Tibial nerve (tissue), 4 donors: ENCODE data around the gene MORN3. TPM values are rescaled to one million over a fixed set of nuclear protein-coding genes. Genes with fewer than 3 reads are reported as not detected.

Experiments
- DNase-seq, 2 donors: peaks; one replicate each; pipeline ENCODE4 v3.0.0-alpha.2; 2019; ENCODE audit warnings: low spot score in 2 of 2
- H3K27ac ChIP-seq, 4 donors: fragments of 200-600 bp; sonication (generic) in 3 of 4; one replicate each; pipeline ENCODE4 v1.5.1; 2017 to 2019; ENCODE audit warnings: mild to moderate bottlenecking in 1 of 4
- H3K27me3 ChIP-seq, 2 donors: fragments of 200-600 bp; sonication (generic) in 1 of 2; one replicate each; pipeline versions ENCODE4 v1.5.1 to v1.6.0; 2017 to 2019
- H3K36me3 ChIP-seq, 3 donors: fragments of 200-600 bp; sonication (generic); one replicate each; pipeline ENCODE4 v1.5.1; 2018 to 2019
- H3K4me1 ChIP-seq, 4 donors: fragments of 200-600 bp; sonication (generic) in 3 of 4; one replicate each; pipeline ENCODE4 v1.5.1; 2017 to 2019
- H3K4me3 ChIP-seq, 4 donors: fragments of 200-600 bp; sonication (generic) in 3 of 4; one replicate each; pipeline ENCODE4 v1.5.1; 2017 to 2019; ENCODE audit warnings: mild to moderate bottlenecking in 1 of 4, moderate library complexity in 1 of 4
- H3K9me3 ChIP-seq, 4 donors: fragments of 200-600 bp; sonication (generic) in 3 of 4; one replicate each; pipeline ENCODE4 v1.5.1; 2017 to 2019
- EP300 ChIP-seq, 2 donors: sonication (generic); formaldehyde crosslinking; IDR thresholded peaks; one replicate each; pipeline ENCODE4 v1.6.1; 2017; ENCODE audit warnings: antibody characterized with exemption in 2 of 2, mild to moderate bottlenecking in 1 of 2
- POLR2A ChIP-seq, 2 donors: fragments of 450-650 bp; IDR thresholded peaks; one replicate each; pipeline ENCODE4 v1.6.1; 2017; ENCODE audit warnings: antibody characterized with exemption in 2 of 2, mild to moderate bottlenecking in 2 of 2, moderate library complexity in 2 of 2
- WGBS, 2 donors: methylation state at CpG; one replicate each; pipeline ENCODE4 v1.1.5; 2018; 5-methylcytosine and 5-hydroxymethylcytosine counted together
- total RNA-seq, 4 donors: library from RNA; depleted of rRNA; stranded (reverse); fragments of >200 nt; gene quantifications; one replicate each; pipeline ENCODE4 v1.1.0, GENCODE V29; 2016
- TF ChIP-seq, protein P1 (sequence below), 5 experiments: fragments of 200-600 bp in 3 of 5; fragments of 450-650 bp in 2 of 5; sonication (generic) in 3 of 5; IDR thresholded peaks; one replicate each; pipeline ENCODE4 v1.5.1; 2016 to 2019; ENCODE audit warnings: antibody characterized with exemption in 5 of 5, mild to moderate bottlenecking in 3 of 5, moderate library complexity in 2 of 5

MORN3 gene
- total RNA-seq, 4 donors from 2014 or later: under 0.01 TPM; not detected in 3

DNA sequence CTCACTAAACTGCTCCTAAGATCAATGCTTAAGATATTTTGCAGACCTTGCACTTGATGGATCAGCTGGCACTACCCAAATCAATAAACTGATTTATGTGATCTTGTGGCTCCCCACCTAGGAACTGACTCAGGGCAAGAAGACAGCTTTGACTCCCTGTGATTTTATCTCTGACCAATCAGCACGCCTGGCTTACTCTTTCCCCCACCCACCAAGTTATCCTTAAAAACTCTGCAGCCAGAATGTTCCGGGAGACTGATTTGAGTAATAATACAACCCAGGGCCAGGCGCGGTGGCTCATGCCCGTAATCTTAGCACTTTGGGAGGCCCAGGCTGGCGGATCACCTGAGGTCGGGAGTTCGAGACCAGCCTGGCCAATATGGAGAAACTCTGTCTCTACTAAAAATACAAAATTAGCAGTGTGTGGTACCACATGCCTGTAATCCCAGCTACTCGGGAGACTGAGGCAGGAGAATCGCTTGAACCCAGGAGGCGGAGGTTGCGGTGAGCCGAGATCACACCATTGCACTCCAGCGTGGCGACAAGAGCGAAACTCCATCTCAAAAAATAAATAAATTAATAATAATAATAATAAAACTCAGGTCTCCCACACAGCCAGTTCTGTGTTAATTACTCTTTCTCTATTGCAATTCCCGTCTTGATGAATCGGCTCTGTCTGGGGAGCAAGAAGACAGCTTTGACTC lies 12.0 kb downstream of the MORN3 start:
- Histone ChIP-seq H3K27me3 (no peaks in the 10 kb centered on the region), H3K27ac (no peak overlapping the region), H3K9me3 (no peaks in the 10 kb centered on the region), H3K4me1 (no peaks in the 10 kb centered on the region), H3K36me3 (no peaks in the 10 kb centered on the region), H3K4me3 (no peak overlapping the region)
- no peak for DNase-seq
- 91 to 93% methylated on average over 18 of the region's 18 CpGs for WGBS, 2 donors
- TF ChIP-seq POLR2A (IDR thresholded peaks at IDR 0.05) (no peak), EP300 (IDR thresholded peaks at IDR 0.05) (no peak)
- TF ChIP-seq, protein P1, sequence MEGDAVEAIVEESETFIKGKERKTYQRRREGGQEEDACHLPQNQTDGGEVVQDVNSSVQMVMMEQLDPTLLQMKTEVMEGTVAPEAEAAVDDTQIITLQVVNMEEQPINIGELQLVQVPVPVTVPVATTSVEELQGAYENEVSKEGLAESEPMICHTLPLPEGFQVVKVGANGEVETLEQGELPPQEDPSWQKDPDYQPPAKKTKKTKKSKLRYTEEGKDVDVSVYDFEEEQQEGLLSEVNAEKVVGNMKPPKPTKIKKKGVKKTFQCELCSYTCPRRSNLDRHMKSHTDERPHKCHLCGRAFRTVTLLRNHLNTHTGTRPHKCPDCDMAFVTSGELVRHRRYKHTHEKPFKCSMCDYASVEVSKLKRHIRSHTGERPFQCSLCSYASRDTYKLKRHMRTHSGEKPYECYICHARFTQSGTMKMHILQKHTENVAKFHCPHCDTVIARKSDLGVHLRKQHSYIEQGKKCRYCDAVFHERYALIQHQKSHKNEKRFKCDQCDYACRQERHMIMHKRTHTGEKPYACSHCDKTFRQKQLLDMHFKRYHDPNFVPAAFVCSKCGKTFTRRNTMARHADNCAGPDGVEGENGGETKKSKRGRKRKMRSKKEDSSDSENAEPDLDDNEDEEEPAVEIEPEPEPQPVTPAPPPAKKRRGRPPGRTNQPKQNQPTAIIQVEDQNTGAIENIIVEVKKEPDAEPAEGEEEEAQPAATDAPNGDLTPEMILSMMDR (IDR thresholded peaks at IDR 0.05): no peak

DNA sequence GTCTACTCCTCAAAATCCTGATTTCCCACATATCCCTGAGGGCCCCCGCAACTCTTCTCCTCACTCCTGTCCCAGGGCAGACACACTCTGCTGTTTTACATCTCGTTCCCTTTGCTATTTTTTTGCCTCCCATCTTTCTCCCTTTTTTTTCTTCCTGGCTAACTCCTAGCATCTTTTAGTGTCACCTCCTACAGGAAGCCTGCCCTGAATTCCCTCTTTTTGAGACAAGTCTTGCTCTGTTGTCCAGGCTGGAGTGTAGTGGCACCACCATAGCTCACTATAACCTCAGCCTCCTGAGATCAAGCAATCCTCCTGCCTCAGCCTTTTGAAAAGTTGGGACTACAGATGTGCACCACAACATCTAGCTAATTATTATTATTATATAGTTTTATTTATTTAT lies 13.3 kb downstream of the MORN3 start:
- 86 to 92% methylated on average over 2 of the region's 2 CpGs for WGBS, 2 donors
- H3K4me3 ChIP-seq: no peak overlapping the region

DNA sequence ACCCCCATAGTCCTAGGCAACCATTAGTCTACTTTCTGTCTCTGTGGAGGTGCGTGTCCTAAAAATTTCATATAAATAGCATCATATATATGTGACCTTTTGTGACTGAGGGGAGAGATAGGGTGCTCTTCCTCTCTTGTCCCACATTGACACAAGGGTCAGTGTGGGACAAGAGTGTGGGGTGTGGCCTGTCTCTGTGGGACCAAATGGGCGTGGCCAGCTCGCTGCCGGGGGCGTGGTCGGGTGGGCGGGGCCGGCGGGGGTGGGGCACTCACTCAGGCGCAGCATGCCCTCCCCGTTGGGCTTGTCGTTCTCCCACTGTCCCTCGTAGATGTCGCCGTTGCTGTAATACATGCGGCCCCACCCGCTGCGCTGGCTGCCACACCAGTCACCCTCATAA lies 15.5 kb downstream of the MORN3 start:
- no peaks in the 10 kb centered on the region for H3K4me1 ChIP-seq
- WGBS, 2 donors: 67 to 75% methylated on average over 18 of the region's 18 CpGs
- TF ChIP-seq EP300 (IDR thresholded peaks at IDR 0.05): no peak
- TF ChIP-seq, protein P1 (IDR thresholded peaks at IDR 0.05): no peak
- TF ChIP-seq POLR2A (IDR thresholded peaks at IDR 0.05): no peak
- no peak overlapping the region for H3K4me3 ChIP-seq
- H3K27me3 ChIP-seq: no peaks in the 10 kb centered on the region
- no peaks in the 10 kb centered on the region for H3K9me3 ChIP-seq
- no peak overlapping the region for H3K27ac ChIP-seq
- H3K36me3 ChIP-seq: no peaks in the 10 kb centered on the region
- DNase-seq: no peak

More for the DNA sequence above, 13.3 kb downstream of the MORN3 start:
- Histone ChIP-seq H3K27me3 (no peaks in the 10 kb centered on the region), H3K36me3 (no peaks in the 10 kb centered on the region), H3K9me3 (no peaks in the 10 kb centered on the region), H3K27ac (no peak overlapping the region), H3K4me1 (no peaks in the 10 kb centered on the region)
- no peak for TF ChIP-seq EP300 (IDR thresholded peaks at IDR 0.05)
- no peak for TF ChIP-seq POLR2A (IDR thresholded peaks at IDR 0.05)
- TF ChIP-seq, protein P1 (IDR thresholded peaks at IDR 0.05): no peak
- no peak for DNase-seq

DNA sequence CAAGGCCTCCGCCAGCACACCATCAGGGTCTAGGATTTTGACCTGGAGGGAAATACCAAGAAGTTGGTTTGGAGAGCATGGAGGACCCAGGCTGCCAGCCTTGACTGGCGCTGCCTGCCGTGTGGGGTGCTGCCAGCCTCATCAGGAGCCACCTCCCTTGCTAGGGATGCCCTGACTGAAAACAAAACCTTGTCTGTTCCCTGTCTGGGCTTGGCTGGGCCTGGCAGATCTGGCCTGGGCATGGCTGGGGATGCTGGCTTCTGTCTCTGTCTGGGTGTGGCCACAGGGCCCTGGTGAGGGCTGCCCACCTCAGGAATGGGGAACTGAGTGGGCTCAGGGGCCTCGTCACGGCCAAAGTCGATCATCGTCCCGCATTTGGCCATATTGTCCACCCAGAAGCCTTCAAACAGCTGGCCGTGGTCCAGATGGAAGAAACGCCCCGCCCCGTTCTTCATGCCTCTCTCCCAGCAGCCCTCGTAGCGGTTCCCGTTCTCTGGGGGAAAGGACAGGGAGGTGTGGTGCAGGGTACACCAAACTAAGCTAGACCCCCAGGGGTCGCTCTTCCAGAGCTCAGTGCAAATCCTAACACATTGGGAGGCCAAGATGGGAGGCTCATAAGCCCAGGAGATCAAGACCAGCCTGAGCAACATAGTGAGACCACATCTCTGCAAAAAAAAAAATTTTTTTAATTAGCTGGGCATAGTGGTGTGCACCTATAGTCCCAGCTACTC lies 16.5 kb downstream of the MORN3 start:
- H3K27me3 ChIP-seq: no peaks in the 10 kb centered on the region
- no peaks in the 10 kb centered on the region for H3K9me3 ChIP-seq
- WGBS, 2 donors: 71 to 73% methylated on average over 15 to 16 of the region's 16 CpGs
- no peak overlapping the region for H3K27ac ChIP-seq
- DNase-seq: no peak
- H3K4me1 ChIP-seq: no peaks in the 10 kb centered on the region
- no peaks in the 10 kb centered on the region for H3K36me3 ChIP-seq
- H3K4me3 ChIP-seq: no peak overlapping the region
- no peak for TF ChIP-seq POLR2A (IDR thresholded peaks at IDR 0.05)
- TF ChIP-seq EP300 (IDR thresholded peaks at IDR 0.05): no peak
- TF ChIP-seq, protein P1 (IDR thresholded peaks at IDR 0.05): no peak

DNA sequence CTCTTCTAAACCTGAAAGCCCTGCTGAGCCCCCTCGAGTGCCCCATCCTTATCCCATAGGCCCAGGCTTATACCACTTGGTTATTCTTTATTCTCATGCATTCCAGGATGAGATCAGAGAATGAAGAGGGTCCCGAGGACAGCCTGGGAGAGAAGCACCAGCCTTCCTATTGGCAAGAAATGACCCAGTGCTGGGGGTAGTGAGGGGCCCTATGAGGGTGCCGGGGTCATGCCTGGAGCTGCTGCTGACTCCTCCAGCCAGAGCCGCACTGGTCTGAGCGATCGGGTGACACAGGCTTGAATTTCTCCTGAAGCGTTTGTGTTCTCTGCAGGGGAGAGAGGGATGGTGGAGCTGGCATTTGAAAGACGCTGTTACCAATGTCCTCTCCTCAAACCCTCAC lies 18.1 kb downstream of the MORN3 start:
- H3K9me3 ChIP-seq: no peaks in the 10 kb centered on the region
- no peaks in the 10 kb centered on the region for H3K27me3 ChIP-seq
- TF ChIP-seq, protein P1 (IDR thresholded peaks at IDR 0.05): no peak
- TF ChIP-seq EP300 (IDR thresholded peaks at IDR 0.05) (no peak), POLR2A (IDR thresholded peaks at IDR 0.05) (no peak)
- peaks cover 0 to 9% (median 0%) of the 10 kb centered on the region in 3 donors for H3K36me3 ChIP-seq
- no peak overlapping the region for H3K27ac ChIP-seq
- H3K4me3 ChIP-seq: no peak overlapping the region
- no peak for DNase-seq
- 58 to 80% methylated on average over 8 of the region's 8 CpGs for WGBS, 2 donors
- H3K4me1 ChIP-seq: no peaks in the 10 kb centered on the region
